Astrocyte of the cerebellum (primary cell): ENCODE results near the gene LUZP1.

Experiments used
- DNase-seq: peaks from one replicate; pipeline ENCODE4 v3.0.0-alpha.2; 2011; ENCODE audit warnings: low read depth
- H3K4me3 ChIP-seq: 2 replicates; pipeline ENCODE4 v1.5.1; 2011; ENCODE audit warnings: mild to moderate bottlenecking, low read depth, low read length, moderate library complexity
- in situ Hi-C: cut with HindIII; loops from 2 replicates; pipeline ENCODE4 v1.10.0; 2017; ENCODE audit warnings: low sequenced_read_pairs
- TF ChIP-seq, protein P1 (sequence below): IDR thresholded peaks from 2 replicates; pipeline ENCODE4 v1.5.1; 2012; ENCODE audit warnings: low read length, low read depth, moderate library complexity, mild to moderate bottlenecking; ENCODE audit errors: missing control alignments

Gene LUZP1

DNA sequence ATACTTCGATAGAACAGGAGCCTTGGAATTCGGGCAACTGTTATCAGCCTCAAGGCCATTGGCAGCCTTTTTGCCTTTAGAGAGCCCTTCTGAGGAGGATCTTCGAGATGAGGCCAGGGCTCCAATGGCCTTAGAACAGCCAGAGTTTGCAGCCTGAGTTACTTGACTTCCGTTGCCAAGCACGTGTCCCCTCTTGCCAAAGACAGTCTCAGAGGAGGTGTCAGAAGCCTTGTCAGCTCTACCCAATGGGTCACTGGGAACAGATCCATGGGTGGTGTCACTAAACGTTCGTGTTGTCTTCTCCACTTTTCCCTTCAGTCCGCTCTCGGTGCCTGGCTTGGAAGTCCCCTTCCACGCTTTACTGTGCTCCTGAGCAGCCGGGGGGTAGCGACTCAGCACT is 76.2 kb downstream of the LUZP1 start:
- in situ Hi-C loops = no loop called here
- no peak for DNase-seq

DNA sequence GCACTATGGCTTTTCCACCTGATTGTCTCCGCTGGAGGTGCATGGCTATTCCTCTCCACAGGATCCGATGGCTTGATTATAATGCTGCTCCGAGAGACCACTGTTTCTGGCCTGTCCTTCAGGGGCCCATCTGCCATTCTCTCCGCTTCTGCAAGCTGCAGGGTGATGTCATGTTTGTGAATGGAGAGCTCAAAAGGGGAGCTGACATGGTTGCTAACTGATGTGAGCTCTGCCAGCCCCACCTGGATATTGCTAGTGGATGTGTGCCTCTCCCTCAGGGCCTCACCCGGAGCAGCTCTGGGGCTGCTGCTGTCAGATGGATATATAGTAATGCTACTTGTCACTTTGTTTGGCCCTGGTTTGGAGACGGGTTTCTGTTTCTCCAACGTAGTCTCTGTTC is 77.1 kb downstream of the LUZP1 start:
- no peak overlapping the region for H3K4me3 ChIP-seq
- TF ChIP-seq, protein P1, sequence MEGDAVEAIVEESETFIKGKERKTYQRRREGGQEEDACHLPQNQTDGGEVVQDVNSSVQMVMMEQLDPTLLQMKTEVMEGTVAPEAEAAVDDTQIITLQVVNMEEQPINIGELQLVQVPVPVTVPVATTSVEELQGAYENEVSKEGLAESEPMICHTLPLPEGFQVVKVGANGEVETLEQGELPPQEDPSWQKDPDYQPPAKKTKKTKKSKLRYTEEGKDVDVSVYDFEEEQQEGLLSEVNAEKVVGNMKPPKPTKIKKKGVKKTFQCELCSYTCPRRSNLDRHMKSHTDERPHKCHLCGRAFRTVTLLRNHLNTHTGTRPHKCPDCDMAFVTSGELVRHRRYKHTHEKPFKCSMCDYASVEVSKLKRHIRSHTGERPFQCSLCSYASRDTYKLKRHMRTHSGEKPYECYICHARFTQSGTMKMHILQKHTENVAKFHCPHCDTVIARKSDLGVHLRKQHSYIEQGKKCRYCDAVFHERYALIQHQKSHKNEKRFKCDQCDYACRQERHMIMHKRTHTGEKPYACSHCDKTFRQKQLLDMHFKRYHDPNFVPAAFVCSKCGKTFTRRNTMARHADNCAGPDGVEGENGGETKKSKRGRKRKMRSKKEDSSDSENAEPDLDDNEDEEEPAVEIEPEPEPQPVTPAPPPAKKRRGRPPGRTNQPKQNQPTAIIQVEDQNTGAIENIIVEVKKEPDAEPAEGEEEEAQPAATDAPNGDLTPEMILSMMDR = no peak
- in situ Hi-C loops = no loop called here
- no peak for DNase-seq

More for the DNA sequence above, 76.2 kb downstream of the LUZP1 start:
- TF ChIP-seq, protein P1 = no peak
- no peak overlapping the region for H3K4me3 ChIP-seq

DNA sequence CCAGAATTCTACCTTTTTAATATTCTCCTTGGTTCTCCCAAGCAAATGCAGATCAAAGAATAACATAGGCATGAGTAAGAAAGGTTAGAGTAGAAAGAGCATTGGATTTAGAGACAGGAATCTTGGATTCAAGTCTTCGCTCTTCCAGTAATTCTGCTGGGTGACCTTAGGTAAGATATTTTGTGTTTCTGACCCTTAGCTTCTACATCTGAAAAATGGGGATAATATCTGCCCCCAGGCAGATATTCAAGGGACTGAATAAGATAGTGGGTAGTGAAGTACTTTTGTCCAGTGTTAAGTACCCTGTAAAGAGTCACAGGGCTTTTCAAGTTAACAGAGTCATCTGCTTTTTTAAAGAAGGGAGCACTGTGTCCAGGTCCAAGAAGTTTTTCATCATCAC is 78.6 kb downstream of the LUZP1 start:
- in situ Hi-C loops = no loop called here
- TF ChIP-seq, protein P1 = no peak
- H3K4me3 ChIP-seq = no peak overlapping the region
- no peak for DNase-seq

DNA sequence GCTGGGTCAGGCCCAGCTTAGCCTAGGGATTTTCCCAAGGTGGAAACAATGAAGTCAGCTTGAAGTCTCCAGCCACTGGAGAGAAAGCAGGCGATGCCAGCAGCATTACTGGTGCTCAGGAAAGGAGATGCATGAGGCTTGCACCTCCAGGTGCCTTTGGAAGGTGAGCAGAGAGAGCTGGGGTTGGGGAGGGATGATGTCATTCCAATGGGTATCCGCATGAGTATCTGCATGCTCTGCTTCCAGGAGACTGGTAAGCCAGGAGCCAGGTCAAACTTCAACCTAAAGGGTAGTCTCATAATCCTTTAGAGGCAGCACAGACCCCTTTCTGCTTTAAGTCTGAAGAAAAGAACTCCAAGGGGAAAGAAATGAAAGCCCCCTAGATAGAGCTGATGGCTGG is 80.6 kb downstream of the LUZP1 start:
- H3K4me3 ChIP-seq = no peak overlapping the region
- in situ Hi-C loops = no loop called here
- DNase-seq = no peak
- TF ChIP-seq, protein P1 = no peak

DNA sequence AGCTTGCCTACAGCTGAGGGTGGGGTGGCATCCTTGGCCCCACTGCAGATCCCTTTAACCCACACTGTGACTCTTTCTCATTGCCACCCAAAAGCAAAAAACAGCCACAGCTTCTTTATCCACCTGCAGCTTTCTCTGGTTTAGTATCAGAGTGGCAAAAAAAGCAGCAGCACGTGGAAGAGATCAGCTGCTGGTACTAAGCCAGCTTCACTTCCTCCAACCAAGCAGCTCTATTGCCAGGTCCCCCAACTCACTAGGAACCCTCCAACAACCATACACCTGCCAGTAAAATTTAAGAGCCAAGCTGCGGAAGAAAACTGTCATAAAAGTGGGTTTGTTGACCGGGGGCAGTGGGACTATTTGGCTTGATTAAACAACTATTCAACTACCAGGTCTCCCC is 83.0 kb downstream of the LUZP1 start:
- TF ChIP-seq, protein P1 = no peak
- H3K4me3 ChIP-seq = no peak overlapping the region
- in situ Hi-C loops = no loop called here
- no peak for DNase-seq

DNA sequence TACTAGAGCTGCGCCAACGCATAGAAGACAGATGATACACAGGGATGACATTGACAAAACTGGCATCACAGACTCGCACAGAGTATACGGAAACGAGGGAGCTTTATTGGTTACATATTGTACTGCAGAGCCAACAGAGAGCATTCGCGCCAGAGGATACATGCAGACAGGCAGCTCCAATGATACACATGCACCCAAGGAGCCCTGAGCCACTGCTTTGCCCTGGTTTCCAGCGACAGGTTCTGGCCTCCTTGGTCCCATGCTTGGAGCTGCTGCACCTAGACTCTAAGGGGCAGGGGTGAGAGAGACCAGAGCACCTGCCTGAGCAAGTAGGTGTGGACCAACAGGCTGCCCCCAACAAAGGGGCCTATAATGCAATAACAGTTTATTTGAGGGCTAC is 83.8 kb downstream of the LUZP1 start:
- in situ Hi-C loops = no loop called here
- TF ChIP-seq, protein P1 = no peak
- no peak overlapping the region for H3K4me3 ChIP-seq
- DNase-seq = no peak
